Measurements from ENCODE around the gene TPD52L1. TPM values are rescaled to one million over a fixed set of nuclear protein-coding genes. Genes with fewer than 3 reads are reported as not detected.
A peak's percentile ranks its signal among the peaks of the same experiment; 100 is the strongest.

TPD52L1 gene
- total RNA-seq, 1 donor from 2014 or later = 57.8 TPM

DNA sequence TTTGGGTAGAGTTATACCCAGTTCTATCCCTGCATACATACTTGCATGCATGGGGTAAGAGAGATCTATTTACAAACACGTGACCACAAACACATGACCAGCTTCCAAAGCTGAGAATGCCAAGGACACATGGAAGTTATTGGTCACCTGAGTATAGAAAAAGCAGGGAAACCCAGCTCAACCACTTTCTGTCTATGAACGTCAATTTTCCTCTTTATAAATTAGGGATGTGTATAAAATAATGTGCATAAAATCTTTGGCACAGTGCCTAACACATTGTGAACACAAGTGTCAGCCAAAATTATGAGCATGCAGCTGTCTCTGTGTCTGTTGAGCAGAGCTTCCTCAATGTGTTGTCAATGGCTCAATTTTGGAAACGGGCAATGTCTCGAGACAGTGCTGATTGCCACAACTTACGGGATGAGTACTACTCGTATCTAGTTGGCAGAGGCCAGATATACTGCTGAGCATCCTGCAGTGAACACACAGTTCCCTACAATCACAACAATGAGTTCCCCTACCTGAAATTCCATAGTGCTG lies 44.9 kb downstream of the TPD52L1 start:
- intact Hi-C loops (cut with micrococcal nuclease) = no loop called here
- ATAC-seq (peak; percentile 23), DNase-seq (no peak)

DNA sequence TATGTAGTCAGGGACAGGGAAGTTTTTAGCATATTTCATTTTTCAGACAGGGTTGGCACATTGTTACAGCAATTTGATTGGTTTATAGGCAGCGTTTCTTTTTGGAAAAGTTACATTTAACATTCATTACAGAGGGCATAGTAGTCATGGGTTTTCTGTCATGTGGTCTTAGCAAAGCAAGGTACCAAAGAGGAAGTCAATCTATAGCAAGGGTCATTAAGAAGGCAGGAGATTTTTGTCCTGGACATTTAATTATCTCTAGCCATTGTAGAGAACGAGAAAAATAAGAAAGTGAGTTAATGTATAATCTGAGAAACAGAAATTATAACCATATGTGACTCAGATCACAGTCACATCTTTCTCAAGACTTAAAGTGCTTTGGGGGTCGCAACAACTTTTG lies 47.4 kb downstream of the TPD52L1 start:
- ATAC-seq (no peak), DNase-seq (no peak)
- intact Hi-C loops (cut with micrococcal nuclease) = no loop called here

DNA sequence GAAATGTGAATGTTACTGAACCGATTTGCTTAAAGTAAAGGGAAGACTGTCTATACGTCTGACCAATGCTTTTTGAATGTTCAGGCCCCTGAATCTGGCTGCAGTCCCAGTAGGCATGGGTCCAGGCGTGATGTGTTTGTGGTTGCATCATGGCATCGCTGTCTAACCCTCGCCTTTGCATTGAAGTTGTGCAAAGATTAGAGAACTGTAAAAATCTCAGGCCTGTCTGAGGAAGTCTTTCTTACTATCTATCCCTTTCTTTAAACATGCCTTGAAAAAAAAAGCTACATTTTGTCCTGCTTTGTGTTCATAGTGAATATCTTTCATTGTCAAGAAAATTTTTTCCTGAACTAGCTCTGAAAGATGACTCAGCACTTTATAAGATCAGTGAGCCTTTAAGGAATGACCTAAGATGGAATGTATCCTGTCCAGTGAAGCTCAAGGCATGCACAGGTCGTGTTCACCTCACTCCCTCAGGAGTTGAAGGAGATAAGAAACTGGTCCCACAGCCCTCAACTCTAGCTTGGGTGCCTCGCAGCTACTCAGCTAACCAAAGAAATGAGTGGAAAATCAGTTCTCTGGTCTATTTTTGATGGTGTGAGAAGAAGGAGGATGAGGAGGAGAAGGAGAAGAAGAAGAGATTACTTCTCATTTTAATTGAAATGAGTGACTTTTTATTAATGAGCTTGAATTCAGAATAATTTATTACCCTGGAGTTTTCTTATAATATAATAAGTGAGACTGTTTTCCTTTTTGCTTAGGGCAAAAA lies 48.6 kb downstream of the TPD52L1 start:
- intact Hi-C loops (cut with micrococcal nuclease) = no loop called here
- DNase-seq (peak; percentile 59), ATAC-seq (no peak)

DNA sequence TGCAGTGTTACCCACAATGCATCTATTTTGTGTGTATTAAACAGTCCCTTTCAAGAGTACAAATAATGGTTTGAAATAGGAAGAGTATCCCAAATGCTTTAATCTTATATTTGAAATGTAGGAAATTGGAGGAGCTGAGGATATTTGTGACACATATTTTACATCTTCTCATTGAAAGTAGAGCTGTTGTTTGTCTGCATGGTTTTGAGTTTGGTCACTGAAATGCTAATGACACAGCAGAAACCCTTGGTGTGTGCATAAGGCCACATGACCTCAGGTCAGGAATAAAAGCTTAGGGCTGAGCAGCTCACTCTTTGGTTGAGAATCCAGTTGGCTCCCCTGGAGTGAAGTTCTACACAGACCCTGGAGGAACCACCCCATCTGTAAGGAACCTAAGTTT lies 49.8 kb downstream of the TPD52L1 start:
- intact Hi-C loops (cut with micrococcal nuclease) = no loop called here
- DNase-seq (no peak), ATAC-seq (no peak)

DNA sequence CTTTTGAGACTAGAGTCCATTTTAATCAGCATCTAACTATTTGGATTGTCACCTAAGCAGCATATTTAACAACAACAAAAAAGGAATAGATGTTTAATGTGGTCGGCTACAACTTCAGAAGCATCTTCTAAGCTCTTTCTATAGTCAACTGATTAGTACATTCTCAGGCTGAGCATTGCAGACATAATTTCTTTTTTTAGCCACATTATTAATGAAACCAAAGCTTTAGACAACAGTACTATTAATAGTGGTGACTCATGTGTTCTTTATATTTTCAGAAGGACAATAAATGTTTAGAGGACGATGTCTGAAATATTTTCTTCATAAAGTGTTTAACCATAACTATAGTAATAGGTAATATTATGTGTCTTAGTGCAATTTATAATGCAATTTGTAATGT lies 52.4 kb downstream of the TPD52L1 start:
- intact Hi-C loops (cut with micrococcal nuclease) = no loop called here

DNA sequence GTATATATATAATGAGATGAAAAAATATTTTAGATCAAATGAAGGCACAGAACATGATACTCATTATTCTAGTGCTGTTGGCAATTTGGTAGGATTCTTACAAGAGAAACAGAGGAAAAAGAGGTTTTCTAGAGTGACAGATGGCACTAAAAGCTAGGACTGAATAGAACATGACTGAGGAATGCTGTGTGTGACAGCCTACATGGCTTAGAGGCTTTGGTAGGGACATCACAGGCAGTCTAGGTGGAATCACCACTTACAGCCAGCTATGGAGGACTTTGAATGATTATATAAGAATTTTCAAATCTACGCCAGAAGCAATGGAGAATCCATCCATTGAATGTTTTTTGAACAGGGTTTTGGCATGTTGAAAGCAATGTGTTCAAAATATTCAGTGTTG lies 52.8 kb downstream of the TPD52L1 start:
- peak; percentile 64 for ATAC-seq
- DNase-seq = no peak
- intact Hi-C loops (cut with micrococcal nuclease) = no loop called here

More for the DNA sequence above, 52.4 kb downstream of the TPD52L1 start:
- ATAC-seq (peak; percentile 74), DNase-seq (no peak)

DNA sequence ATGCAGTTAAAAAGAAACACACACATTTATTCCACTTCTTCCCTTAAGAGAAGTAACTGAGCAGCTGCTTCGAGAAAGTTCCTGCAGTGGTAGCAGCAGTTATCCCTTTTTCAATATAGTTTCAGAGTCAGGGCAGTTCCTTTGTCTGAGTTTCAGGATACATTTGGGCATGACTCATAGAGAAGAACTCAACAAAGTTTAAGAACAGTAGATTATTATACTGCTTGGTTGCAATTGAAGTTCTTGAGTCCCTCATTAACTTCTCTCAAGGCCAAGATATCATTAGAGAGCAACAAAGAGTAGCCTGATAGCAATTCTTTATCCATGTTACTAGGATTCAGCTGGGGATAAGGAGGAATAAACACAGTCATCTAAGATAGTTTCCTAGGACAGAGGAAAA lies 54.4 kb downstream of the TPD52L1 start:
- intact Hi-C loops (cut with micrococcal nuclease) = no loop called here
- no peak for DNase-seq
- no peak for ATAC-seq

DNA sequence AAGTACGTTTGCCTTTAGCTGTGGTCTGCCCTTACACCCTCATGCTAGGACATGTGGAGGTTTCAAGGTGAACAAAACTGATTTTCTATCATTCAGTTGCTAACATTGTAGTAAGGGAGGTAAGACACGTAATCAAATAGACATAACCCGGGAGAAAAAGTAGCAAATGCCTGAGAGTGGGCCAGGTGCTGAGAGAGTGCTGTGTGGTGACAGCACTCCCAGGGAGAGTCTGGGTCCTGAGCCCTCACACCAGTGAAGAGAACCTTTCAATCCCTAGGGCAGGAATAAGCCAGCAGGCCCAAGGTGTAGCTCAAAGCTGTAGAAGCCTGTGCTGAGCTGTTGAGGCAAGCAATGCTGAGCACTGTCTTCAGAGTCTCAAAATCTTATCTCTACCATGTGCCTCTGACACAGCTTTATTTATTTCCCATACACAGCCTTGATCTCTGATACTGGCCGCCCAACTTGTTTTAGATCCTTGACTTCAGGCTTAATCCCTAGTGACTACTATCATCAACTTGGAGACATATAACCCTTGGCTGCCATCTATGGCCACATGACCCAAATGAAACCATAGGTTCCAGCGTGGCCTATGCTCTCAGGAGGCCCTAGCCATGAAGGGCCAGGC lies 55.2 kb downstream of the TPD52L1 start:
- intact Hi-C loops (cut with micrococcal nuclease) = no loop called here
- DNase-seq = no peak
- ATAC-seq = peak; percentile 6

DNA sequence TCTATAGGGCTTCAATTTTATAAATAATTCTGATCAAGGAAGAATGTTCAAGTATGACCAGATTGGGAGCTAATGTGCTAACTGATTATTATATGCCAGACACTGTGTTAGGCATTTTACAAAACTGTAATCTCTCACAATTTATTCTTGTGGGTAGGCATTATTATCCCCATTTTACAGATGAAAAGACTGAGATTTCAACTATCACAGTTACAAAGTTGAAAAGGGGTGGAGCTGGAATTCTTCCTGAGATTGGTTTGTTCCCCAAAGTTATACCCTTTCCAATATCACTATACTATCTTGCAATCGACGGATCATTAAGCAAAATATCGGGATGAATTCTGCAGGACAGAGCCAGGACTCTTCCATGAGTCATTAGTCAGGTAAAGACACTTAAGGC lies 57.1 kb downstream of the TPD52L1 start:
- ATAC-seq (no peak), DNase-seq (no peak)
- intact Hi-C loops (cut with micrococcal nuclease) = no loop called here

DNA sequence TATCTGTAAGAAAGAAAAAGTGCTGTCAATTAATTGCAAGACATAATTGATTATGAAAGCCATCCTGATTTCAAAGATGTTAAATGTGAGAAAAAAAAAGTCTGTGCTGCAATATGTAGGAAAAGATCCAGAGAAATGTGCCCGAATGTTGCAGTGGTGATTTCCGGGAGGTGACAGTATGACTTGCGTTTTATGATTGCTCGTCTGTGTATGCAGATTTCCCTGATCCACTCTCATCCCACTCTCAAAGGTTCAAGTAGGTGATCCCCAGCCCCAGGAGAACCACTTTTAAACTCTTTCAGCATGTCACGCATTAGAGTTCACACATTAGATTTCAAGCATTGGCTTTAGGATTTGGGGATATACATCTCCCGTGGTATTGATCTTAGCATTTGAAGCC lies 57.8 kb downstream of the TPD52L1 start:
- intact Hi-C loops (cut with micrococcal nuclease) = no loop called here
- no peak for ATAC-seq
- no peak for DNase-seq

DNA sequence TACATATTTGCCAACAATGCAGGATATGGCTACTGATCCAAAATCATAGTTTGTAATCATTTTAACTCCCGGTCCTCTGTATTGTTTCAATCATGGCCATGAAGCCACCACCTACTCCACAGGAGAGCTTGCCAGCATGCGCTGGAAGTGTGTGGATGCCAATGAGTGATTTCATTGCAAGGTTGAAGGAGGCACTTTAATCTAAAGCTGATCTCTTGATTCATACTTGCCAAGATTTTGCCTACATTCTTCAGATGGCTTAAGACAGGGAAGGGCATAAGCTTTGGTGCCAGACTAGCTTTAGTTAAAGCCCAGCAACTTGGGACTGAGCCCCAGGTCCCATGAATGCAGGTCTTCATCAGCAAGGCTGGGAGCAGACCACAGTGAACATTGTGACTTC lies 58.8 kb downstream of the TPD52L1 start:
- DNase-seq = no peak
- intact Hi-C loops (cut with micrococcal nuclease) = no loop called here
- ATAC-seq = no peak

DNA sequence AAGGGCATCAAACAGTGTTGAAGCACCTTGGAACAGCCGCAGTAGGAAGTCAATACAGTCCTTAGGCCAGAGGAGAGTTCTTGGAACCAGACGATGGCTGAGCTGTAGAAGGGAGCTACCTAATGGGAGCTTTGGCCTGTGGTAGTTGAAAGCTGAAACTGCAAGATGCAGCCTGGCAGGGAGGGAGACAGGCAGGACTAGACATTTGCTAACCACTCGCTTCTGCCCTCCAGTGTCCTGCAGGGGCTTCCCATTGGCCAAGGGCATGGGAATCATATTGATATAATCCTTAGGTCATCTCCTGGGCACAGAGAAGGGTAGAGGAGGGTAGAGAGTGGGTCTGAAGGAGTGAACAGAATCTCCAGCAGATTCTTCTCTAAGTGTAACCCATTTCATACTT lies 60.4 kb downstream of the TPD52L1 start:
- no peak for ATAC-seq
- intact Hi-C loops (cut with micrococcal nuclease) = no loop called here
- DNase-seq = no peak

DNA sequence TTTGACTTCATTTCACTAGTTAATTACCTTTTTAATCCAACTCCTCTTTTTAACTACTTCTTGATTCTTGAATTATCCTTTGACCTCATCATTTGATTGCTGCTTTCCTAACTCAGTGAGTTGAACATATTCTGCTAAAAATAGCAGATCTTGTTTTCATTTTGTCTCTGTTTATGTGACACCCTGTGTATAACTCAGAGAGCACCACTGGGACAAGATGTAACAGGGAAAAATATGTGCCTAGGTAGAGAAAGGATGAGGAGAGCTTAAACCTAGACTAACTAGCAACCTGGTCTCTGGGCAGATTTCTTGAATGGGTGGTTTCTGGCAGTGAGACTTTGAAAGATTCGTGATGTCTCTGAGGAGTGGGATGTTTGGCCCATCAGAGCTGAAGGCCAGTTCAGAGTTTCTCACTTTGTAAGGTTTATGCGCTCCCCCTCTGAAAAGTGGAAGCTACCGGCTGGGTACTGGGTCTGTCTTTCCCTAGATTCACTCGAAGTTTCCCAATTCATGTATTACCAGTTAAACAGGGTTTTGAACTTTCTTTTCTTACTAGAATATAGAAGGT lies 61.8 kb downstream of the TPD52L1 start:
- DNase-seq = no peak
- ATAC-seq = peak; percentile 73
- intact Hi-C loops (cut with micrococcal nuclease) = no loop called here

DNA sequence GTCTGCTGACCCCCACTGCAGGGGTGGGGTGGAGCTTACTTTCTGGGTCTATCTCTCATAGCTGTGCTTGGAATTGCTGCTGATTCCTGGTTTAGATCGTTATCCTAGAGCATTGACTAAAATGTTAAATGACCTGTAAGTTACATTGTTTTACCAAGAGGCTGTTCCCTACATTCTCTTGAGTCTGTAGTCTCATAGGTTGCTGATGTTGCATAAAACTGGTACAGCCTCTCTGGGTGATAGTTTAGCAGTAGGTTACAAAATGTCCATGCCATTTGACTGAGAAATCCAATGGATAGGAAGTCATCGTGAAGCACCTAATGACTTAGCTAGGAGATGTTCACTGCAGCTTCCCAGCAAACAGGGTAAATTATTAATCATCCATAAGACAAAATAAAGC lies 62.4 kb downstream of the TPD52L1 start:
- DNase-seq (no peak), ATAC-seq (no peak)
- intact Hi-C loops (cut with micrococcal nuclease) = no loop called here

DNA sequence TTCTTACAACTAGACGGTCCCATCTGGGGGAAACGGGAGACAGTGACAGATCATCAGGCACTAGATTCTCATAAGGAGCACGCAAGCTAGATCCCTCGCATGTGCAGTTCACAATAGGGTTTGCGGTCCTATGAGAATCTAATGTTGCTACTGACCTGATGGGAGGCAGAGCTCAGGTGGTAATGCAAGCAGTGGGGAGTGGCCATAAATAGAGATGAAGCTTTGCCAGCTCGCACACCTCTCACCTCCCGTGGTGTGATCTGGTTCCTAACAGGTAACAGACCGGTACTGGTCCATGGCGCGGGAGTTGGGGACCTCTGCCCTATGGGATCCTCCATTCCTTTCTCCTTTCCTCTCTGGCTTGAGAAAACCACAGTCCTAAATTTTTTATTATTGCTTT lies 63.8 kb downstream of the TPD52L1 start:
- DNase-seq = no peak
- no peak for ATAC-seq
- intact Hi-C loops (cut with micrococcal nuclease) = no loop called here

DNA sequence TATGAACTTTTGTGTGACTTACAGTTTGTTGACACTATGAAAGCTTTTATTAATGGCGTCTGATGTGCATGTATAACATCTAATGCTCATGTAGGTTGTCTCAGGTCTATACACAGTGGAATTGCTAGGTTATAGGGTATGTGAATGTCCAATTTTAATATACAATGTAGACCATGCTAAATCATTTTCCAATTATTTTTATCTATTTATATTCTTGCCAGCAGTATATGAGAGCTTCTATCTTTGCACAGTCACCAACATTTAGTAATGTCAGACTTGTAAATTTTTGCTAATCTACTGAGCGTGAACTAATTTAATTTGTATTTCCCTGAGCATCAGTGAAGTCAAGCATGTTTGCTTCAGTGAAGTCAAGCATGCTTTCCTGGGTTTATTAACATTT lies 64.4 kb downstream of the TPD52L1 start:
- intact Hi-C loops (cut with micrococcal nuclease) = no loop called here
- no peak for ATAC-seq
- no peak for DNase-seq

DNA sequence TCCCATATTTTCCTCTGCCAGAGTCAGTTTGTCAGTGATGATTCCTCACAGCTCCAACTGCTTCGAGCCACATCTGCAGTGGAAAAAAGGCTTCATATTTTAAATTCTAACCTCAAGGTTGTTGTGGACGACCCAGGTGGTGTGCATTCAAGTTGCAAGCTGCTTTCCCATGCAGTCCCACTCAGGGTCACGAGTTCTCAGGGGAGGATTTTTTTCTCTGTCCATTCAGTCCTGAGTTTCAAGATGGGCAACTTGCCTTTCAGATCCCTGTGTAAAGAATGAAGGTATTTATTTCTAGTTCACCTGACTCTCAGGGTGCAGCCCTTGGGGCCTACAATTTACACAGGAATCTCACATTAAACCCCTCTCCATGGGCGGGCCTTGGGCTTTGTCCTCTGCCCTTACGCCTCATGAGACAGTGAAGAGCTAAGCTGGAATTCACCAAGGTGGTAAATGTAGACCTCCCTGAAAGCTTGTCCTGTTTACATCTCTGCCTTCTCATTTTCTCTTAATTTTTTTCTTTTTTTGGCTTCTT lies 65.9 kb downstream of the TPD52L1 start:
- intact Hi-C loops (cut with micrococcal nuclease) = no loop called here
- ATAC-seq = no peak
- DNase-seq = no peak

DNA sequence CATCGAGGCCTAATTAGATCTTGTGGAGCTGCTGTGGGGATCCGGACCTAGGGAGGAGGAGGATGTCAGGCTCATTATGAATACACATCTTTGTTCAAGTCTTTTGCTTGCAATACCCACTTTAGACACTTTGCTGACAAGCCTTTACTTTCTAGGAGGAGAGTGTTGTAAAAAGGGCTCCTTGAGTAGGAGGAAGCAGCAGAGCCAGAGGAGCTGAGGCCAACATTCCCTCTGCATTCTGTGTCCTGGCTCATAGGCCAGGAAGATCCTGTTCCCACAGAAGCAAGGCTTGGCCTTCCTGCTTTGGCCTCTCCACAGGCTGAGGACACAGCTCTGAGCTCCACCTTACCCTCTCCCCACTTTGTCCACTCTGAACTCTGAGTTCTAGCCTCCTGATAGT lies 67.1 kb downstream of the TPD52L1 start:
- DNase-seq (peak; percentile 61), ATAC-seq (peak; percentile 89)
- intact Hi-C loops (cut with micrococcal nuclease) = no loop called here

DNA sequence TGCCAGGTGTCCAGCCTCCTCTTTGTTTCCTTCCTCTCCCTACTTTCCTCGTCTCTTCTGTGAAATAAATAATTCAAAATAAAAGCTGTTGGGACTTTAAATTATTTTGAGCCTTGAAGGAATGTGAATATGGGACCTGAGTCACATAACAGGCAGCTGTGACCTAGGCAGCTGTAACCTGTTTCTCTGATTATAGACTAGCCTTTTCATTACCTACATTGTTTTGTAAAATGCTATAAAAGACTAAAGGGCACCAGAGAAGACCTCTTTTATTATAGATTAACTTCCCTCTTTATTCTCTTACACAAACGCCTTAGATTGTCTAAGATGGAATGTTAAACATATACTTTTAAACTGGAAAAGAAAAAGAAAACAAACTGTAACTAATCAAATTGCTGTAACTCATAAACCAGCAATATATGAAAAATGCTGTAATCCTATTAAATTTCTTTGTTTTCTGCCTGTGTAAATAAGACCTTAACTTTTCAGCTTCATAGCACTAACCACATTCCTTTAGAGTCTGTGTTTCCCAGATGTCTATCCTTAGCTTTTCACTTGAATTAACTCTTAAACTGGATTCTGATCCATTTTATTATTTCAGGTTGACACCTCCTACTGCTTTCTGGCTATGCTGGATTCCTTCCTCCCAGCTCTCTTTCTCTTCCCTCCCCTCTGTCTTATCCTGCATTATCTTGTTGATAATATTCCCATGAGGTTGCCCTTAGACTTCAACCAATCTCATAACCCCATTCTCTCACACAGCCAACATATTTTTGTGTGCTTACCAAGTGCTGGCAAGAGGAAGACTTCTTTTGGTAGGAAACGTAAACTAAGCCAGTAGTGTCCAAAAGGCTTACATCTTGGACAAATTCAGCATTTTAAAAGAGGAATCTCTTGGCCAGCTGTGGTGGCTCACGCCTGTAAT lies 69.2 kb downstream of the TPD52L1 start:
- DNase-seq (no peak), ATAC-seq (no peak)
- intact Hi-C loops (cut with micrococcal nuclease) = no loop called here

Measured in left ventricle myocardium superior (tissue), 1 donor.